NCI-H226 (cell line): ENCODE measurements around the gene HOXD10.

Experiments used
- DNase-seq: peaks from one replicate; pipeline ENCODE4 v3.0.0-alpha.2; 2015

Gene HOXD10

DNA sequence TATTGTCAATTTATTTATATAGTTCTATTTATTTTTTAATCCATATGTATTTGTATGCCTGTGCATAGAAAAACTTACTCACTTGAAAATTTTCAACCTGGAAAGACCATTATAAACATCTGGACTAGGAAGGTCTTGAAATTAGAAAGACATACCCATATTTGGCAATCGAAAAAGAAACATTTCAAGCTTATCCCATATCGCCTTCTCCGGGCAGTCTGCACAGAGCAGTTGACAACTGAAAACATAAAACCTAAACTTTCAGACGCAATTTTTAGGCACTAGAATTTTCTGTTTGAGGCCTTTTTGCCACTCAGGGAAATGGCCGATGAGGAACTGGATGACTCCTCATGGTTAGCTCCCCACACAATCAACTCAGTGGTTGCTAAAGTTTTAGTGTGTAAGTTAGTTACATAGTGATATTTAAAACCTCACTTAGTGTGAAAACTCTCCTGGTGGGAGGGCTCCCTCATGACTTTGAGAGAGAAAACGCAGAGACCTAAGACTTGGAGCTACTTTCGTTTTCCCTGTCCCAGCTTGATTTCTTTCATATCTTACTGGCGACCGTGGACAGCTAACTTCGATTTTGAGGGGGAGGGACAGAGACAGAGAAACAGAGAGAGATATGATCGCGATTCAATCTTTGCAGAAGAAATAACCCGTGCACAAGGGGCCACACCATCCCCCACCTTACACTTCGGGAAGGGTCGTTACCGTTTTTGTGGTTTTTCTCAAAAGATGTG, 20.2 kb upstream of the HOXD10 start:
- DNase-seq, result no peak

DNA sequence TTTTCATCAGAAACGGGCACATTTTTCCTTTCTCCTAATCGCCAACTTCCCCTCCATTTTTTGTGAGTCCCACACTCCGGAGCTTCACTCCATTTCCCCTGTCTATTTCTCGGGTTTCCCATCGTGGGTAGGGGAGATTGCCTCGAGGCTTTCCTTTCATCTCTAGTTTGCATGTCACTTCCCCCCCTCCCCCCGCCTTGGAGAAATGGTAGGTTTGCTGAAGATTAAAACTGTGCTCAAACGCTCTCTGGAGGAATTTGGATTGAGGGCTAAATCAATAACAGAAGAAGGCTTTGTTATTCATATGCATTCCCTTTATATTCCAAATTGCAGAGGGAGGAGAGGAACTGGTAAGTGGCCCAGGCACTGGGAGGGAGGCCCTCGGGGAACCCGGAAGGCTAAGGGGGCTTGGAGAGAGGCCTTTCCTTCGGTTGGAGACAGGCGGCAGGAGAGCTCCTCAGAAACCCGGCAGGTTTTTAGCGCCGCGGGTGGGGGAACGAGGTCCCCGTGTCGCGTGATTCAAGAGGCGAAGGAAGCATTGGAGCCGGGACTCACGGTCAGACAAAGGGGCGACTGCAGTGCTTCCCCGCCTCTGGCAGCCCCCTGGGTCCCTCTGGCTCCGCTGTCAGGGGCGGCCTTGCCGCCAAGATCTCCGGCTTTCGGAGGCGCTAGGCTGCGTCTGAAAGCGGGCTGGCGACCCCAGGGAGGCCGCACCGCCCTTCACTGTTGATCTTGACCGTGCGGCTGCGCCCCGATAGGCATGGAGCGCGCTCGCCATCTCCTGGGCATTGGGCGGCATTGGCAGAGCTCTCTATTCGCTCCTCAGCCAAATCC, 19.4 kb upstream of the HOXD10 start:
- peak; percentile 51 for DNase-seq

DNA sequence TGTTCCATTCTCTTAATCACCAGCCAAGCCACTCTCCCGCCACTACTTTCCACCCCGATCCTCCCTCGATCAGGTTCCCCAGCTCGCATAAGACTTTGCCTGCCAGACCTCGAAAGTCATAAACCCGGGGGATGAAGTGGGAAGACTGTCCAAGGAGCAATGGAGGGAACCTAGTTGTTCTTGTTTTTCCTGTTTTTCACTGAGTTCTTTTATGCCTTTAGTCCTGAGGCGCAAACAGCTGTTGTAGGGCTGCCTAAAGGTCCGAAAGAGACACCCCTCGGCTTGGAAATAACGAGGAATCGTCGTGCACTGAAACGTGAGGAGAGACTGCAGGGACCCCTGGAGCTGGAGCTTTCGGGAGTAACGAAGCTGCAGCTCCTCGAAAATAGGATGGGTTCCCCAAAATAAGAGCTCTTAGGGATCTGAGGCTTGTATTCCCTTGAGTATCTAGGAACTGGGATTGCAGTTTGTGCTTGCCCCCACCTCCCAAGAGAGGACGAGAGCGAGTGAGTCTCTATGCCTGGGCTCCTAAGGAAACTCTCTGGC, 18.7 kb upstream of the HOXD10 start:
- no peak for DNase-seq

DNA sequence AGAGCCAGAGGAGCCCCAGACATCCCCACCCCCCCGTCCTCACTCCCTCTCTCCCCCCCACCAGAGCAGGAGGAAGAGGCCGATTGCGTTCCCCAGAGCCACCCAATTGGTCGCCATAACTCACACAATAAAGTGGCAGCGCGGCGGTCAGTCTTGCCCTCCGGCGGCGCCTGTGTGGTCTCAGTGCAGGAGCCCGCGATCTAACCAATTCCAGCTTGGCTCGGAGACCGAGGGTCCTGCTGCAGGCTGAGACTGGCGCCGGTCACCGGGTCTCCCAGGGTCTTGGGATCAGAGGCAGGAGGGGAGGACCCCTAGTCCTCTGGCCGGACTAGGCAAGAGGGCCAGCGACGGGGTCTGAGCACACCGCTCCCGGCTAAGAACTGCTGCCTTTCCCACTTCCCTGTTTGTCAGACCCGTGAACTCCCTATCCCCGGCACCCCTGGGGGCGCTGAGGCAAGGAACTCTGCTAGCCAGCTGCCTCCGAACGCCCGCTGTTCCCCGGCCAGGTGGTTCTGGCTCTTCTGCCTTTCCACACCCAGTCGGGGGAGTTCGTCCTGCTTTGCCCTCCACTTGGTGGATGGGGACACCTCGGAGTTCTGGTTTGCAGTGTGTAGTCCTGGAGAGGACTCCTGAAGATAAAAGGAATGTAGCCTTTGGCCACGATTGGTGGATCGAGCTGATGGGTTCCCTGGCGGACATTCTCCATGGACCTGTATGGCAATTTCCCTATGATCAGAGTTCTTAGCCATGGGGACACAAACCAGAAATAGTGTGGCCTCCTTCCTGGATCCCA, 18.0 kb upstream of the HOXD10 start:
- no peak for DNase-seq

DNA sequence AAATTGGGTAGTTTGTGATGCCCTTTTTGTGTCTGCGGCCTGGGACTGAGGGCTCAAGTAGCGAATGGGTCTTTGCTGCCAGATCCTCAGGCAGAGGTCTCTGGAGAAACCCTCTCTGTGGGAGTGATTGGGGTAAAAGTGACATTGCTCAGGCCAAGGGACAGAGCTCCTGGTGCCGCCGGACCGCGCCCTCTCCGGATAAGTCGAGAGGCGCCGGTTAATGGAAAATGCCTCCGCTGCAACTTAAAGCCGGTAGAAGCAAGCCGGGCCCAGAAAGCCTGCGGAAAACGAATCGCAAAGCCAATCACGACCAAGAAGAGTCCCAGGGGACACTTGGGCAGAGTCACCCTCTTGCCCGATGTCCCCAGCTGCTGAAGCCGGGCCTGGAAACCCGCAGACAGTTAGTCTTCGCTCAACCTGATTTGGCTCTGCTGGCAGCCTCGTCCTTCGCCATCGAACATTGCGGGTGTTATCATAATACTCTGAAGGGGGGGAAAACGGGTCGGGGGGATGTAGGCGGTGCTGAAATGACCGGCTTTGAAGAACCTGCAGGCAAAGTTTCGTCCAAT, 17.3 kb upstream of the HOXD10 start:
- DNase-seq, result no peak

DNA sequence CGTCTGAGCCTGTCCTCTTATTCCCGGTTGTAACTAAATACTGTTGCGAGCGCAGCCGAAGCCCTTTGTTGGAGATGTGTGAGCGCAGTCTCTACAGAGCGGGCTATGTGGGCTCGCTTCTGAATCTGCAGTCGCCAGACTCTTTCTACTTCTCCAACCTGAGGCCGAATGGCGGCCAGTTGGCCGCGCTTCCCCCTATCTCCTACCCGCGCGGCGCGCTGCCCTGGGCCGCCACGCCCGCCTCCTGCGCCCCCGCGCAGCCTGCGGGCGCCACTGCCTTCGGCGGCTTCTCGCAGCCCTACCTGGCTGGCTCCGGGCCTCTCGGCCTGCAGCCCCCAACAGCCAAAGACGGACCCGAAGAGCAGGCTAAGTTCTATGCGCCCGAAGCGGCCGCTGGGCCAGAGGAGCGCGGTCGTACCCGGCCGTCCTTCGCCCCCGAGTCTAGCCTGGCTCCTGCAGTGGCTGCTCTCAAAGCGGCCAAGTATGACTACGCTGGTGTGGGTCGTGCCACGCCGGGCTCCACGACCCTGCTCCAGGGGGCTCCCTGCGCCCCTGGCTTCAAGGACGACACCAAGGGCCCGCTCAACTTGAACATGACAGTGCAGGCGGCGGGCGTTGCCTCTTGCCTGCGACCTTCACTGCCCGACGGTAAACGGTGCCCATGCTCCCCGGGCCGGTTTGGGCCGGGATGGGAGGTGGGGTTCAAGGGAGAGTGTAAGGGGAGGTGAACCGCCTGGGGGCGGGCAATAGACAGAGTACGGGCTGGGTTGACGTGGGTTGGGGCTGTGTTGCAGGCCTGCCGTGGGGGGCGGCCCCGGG, 16.6 kb upstream of the HOXD10 start, which contains the start of gene HOXD12:
Gene HOXD12 (plus strand): TSS at position 68 of the 819 bp plus-strand sequence. CDS start 7 bp downstream, at position 75.
- DNase-seq, result no peak

DNA sequence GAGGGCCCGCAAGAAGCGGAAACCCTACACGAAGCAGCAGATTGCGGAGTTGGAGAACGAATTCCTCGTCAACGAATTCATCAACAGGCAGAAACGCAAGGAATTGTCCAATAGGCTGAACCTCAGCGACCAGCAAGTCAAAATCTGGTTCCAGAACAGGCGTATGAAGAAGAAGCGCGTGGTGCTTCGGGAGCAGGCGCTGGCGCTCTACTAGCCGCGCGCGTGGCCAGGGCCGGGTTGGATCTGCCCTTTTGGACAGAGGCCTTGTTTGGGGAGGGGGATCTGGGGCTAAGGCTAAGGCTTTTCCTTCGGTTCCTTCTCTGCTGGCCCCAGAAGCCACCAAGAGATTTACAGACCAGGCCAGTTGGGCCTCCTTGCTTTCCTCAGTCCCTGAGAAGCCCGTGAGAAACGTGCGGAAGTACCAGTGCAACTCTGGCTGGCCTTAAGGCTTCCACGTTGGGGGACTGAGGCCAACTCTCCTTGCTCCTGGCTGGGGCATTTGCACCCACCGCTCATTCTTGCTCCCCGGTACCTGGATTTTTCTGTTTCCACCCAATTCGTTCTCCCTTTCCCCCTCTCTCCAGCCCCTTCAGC, 15.9 kb upstream of the HOXD10 start:
- DNase-seq, result no peak

DNA sequence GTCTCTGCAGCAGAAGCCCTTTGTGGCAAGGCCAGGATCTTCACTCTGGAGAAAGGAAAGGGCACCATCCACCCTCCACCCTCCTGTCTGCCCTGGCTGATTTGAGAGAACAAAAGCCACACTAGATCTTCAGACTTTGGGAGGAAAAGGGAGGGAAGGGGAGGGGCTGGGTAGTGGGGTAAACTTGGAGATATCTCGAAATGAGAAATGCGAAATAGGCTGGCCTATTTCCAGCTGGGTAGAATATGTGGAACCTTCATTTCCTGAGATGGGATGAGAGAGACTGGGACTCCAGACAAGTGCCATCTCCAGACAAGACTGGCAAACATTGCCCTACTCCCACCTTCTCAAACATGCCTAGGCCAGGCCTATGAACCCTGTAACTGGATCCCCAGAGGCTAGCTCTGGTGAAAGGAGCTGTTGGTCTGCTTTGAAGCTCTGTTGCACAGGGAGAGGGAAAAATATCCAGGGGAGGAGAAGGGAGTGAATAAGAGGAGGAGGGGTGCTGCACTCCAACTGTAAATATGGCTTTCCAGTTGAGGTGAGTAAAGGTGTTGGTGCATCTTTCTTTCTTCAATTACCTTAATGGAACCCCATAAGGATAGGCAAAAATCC, 15.3 kb upstream of the HOXD10 start:
- DNase-seq, result no peak

DNA sequence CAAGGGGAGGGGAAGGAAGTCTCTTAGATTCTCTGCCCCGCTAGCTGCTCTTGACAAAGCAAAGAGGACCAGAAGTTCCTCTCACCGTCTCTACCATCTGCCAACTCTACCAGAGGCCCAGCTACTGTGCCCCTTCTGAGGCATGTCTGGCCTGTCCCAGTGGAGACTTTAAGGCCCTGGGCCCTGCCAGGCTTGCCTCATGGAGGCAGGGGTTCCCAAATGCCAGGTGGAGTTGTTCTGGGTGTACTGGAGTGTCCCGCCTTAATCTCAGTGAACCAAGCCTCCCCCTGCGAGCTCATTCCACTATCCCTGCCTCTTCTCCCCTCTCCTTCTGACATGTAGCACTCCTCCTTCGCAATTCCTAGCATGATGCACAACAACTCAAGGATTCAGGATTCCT, 14.7 kb upstream of the HOXD10 start:
- DNase-seq, result no peak

DNA sequence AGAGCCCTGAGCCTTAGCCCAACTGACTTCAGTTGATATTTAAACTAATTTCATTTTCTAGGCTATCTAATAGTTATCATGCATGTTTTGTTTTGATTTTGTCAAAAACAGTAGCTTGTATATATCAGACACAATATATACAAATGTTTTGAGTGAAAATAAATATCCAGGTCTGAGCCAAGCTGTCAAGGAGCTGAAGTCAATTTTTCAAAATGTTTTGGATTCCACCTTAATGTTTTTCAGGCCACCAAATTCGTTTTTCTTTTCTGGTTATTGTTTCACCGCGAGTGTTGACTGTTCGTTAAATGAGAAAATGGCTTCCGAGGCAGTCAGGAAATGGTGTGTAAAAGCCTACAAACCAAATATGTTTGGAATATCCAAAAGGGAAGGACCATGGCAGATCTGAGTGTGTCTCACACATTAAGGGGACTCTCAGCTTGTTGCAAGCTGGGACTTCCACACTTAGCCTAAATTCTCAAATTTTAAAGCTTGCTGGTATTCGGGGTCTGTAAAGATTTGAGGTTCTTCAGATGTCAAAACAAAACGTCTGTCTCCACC, 14.2 kb upstream of the HOXD10 start:
- no peak for DNase-seq

DNA sequence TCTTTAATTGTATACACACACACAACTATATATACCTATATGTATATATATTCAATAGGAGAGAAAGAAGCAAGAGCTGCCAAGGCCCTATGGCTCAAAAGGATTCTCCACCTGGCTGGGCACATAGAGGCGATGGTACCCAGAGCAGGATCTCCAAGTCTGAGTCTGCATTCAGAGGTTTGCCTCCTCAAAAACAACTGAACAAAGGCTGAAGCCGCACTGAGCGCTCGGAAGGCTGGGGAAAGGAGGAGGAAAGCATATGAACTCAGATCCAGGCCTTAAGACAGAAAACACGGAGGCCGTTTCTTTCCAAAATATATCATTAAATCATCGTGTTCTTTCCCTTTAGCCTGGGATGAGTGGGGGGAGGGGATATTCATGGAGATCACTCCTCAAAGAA, 13.4 kb upstream of the HOXD10 start:
- DNase-seq, result no peak

DNA sequence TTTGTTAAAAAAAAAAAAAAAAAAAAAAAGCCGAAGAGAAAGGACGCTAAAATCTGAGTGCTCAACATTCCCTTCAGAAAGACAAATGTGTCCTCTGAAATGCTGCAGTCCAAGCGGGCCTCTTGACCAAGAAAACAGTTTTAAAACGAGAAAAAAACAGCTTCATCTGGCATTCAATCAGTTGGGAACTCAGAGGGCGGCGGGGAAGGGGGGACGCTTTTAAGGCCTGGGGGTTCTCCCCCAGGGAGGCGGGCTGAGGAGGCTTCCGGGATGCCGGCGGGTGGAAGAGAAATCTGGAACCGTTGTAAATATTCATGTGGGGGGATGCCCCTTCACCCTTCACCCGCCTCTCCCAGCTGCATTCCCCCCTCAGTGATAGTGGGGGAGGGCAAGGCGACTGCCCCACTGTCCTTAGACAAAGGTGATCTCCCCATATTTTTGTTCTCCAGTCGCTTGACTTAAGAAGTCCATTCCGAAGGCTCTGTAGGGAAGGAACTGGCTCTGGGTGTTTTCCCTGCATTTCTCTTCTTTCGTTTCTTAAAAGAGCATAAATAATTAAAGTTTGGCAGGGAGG, 12.7 kb upstream of the HOXD10 start:
- no peak for DNase-seq

DNA sequence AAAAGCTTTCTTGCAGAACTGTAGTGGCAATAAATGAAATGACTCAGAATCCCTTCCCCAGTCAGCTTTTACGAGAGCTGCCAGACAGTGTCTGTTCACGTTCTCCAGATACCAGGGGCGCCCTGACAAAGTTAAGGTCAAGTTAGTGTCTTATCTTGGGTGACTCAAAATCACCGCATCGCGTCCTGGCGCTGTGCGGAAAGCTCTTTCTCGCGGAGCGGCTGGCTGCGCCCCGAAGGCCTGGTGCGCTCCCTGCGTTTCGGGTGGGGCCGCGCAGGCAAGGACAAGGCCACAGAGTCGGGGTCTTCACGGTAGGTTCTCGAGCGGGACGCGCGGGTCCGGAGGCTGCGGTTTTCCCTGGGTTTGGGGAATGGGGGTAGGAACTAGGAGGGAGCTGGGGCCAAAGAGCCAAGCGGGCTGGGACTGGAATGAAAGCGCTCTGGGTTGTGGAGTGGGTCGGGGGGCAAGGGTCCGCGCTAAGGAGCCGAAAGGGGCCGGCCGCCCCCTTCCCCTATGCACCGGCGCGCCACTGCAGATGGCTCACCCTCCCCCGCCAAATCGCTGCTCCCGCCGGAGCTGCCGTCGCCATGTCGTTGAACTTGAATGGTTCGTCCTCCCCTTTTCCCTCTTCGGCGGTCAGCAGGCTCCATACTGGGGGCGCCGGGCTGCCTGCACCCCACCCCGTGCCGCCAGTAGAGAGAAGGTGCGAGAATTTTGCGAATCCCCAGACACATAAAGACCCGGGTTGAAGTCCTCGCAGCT, 12.1 kb upstream of the HOXD10 start:
- no peak for DNase-seq

DNA sequence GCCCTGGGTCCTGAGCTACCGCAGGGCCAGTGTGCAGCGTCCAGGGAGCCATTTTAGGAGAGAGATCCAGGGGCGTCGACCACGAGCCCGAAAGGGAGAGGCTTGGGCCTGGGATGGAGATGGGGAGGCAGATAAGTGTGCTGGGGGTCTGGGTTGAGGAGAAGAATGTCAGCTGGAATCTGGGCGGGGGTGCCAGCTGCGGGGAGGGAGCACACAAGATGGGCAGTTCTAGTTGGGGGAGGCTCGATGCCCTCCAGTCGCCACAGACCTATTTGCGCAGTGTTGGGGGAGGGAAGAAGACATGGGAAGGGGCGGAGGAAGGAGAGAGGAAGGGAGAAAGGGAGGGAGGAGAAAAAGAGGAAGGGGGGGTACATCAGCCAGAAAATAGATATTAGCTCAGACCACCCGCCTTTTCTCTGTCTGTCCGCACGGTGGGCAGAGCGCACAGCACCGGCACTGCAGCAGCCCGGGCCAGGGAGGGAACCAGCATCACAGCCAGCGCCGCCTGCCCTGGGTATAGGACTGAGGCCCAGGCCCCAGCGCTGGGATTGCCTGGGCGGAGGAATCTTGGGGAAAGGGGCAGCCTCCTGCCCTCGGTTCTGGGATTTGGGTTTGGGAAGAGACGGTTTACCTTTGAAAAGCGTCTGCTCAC, 11.4 kb upstream of the HOXD10 start:
- no peak for DNase-seq

DNA sequence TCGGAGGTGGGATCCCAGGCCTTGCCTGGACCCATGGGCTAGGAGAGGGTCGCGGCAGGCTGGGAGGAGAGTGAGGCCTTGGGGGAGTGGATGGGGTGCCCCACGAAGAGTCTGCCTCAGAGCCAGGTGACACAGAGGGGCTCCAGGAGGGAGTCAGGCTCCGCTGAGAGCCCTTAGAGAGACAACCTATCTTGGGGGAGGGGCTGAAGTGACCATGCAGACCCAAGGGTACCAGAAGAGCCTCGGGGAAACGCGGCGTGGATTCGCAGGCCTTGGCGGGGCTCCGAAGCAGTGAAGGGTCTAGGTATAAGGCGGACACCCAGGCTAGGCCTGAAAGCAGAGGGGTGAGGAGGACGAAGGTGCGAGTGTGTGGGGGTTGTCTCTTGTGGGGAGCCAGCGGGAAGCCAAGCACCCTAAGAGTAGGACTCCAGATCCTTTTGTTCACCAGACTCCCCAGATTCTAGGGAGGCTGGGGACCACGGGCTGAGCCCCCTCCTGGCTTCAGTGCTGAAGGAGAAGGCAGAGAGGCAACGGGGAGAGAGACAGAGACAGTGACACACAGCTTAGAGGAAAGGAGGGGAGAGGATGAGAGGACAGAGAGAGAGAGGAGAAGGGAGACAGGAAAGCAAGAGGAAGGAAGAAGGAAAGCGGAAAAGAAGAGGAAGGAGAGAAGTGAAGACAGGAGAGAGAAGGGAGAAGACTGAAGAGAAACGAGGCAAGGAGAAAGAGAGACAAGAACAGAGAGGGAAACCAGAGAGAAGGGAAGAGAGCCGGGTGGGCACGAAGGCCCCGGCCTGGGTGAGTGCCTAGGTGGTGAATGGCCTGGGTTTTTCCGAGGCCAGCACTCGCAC, 10.6 kb upstream of the HOXD10 start:
- no peak for DNase-seq

DNA sequence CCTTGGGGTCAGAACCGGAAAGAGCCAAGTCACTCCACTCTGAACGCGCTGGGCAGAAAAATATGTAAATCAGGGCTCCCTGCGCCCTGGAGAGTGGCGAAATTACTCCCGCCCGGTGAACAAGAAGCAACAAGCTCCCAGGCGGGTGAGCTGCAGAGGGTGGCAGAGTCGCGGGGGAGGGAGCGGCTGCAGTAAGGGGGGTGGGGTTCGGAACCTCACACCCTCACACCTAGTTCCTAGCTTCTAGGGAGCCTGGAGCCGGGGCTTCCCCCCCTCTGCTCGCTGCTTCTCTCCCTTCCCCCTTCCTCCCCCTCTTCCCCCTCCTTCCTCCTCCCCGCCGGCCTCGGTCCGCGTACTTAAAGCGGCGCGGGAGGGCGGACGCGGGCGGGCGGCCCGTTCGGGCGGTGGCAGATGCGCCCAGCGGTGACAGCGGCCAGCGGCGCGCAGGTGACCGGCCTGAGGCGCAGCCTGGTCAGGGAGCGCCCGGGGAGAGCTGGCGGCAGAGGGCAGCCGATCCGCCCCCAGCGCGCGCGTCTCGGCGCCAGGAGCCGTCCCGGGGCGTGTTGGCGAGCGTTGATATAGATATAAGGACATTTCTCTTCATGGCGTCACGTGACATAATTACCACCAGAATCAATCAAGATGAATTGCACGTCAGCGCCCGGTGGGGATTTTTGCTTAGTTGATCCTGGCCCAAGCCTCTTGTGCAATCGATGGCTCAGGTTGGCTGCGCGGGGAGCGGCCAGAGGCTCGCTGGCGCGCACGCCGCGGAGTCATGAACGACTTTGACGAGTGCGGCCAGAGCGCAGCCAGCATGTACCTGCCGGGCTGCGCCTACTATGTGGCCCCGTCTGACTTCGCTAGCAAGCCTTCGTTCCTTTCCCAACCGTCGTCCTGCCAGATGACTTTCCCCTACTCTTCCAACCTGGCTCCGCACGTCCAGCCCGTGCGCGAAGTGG, 9.7 kb upstream of the HOXD10 start, which contains the start of gene HOXD11:
Gene HOXD11 (plus strand): TSS at position 700 of the 959 bp plus-strand sequence. CDS start 76 bp downstream, at position 776.
- DNase-seq, result peak; percentile 17
